ENCODE measurements around the gene CEP68. TPM values are rescaled to one million over a fixed set of nuclear protein-coding genes. Genes with fewer than 3 reads are reported as not detected.

The CEP68 gene
- polyA plus RNA-seq, 2 of the 4 experiments (the other 2 are of a cell fraction): 6.8 to 9.2 TPM

- FAIRE-seq (no peak), ATAC-seq (no peak), DNase-seq (ENCODE audit: low read depth in 1 of 2, low spot score in 1 of 2) (no peak)
- Histone ChIP-seq H3K4me2 (no peak overlapping the region), H3K9me3 (peaks cover 26% of the 10 kb centered on the region; the same call in 2 of the 3 replicates), H3K4me1 (no peaks in the 10 kb centered on the region), H3K4me3 (no peak overlapping the region), H3K27ac (no peak overlapping the region)
- POLR2A ChIA-PET: no interaction called here
- CTCF ChIA-PET: interaction anchor here (0.9 to 11.2 kb wide), 7 partner anchors 10 to 529 kb away, joined by 3 to 246 read pairs (median 5); partner anchors contain the start of gene CEP68
- TF ChIP-seq HDAC2 (IDR thresholded peaks at IDR 0.05) (no peak), KDM5A (IDR thresholded peaks at IDR 0.05) (no peak), TFCP2L1 (CRISPR knock-in tag; IDR thresholded peaks at IDR 0.05) (no peak), RCOR1 (IDR thresholded peaks at IDR 0.05; ENCODE audit: low read depth, low read length) (no peak), HOXB13 (CRISPR knock-in tag; IDR thresholded peaks at IDR 0.05; ENCODE audit: low read depth) (no peak), CBX8 (IDR thresholded peaks at IDR 0.05) (no peak), MYC (IDR thresholded peaks at IDR 0.05; ENCODE audit: borderline replicate concordance, low read length) (no peak), FOSB (CRISPR knock-in tag; IDR thresholded peaks at IDR 0.05) (no peak), ZSCAN20 (CRISPR knock-in tag; IDR thresholded peaks at IDR 0.05) (no peak)
- TF ChIP-seq, protein P1, sequence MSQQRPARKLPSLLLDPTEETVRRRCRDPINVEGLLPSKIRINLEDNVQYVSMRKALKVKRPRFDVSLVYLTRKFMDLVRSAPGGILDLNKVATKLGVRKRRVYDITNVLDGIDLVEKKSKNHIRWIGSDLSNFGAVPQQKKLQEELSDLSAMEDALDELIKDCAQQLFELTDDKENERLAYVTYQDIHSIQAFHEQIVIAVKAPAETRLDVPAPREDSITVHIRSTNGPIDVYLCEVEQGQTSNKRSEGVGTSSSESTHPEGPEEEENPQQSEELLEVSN (IDR thresholded peaks at IDR 0.05; ENCODE audit: borderline replicate concordance, low read depth): no peak
- 78% methylated on average over 7 of the region's 7 CpGs for WGBS (ENCODE audit: missing lambda C conversion rate)
Measured at GRCh38 chr2:65044097-65044735, 12.0 kb upstream of the CEP68 start.

DNA sequence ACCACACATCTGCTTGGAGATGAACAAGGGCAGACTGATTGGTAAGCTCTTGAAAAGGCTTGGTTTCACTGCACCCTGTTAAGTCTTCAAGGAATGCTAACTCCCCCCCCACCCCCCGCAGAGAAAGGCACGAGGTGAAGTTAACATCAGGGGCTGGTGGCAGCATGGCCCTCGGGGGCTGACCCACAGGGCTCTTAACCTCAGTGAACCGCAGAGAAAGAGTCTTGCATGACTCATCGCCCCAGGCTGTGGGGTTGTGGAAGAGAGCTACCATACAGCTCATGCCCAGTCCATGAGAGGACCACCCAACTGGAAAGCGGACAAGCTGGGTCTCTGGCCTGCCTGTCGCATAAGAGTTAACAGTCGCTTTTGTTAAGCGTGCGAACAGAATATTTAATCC is 10.6 kb upstream of the CEP68 start:
- FAIRE-seq: no peak
- ATAC-seq: no peak
- H3K4me2 ChIP-seq: no peak overlapping the region
- POLR2A ChIA-PET: interaction anchor here (1.2 kb wide), 1 partner anchor 10 kb away, joined by 3 read pairs; the partner anchor contains the start of gene CEP68
- H3K4me1 ChIP-seq: no peaks in the 10 kb centered on the region
- no peak overlapping the region for H3K27ac ChIP-seq
- TF ChIP-seq EHMT2 (IDR thresholded peaks at IDR 0.05; ENCODE audit: low read depth): no peak
- TF ChIP-seq FOSL2 (IDR thresholded peaks at IDR 0.05): no peak
- peak; percentile 31; the same call in 1 of the 2 replicates for TF ChIP-seq FOSL2 (CRISPR knock-in tag; IDR thresholded peaks at IDR 0.05)
- no peak for TF ChIP-seq HDAC2 (IDR thresholded peaks at IDR 0.05)
- no peak for TF ChIP-seq ZC3H11A (IDR thresholded peaks at IDR 0.05)
- H3K4me3 ChIP-seq: no peak overlapping the region
- H3K9me3 ChIP-seq: peaks cover 26% of the 10 kb centered on the region; the same call in 2 of the 3 replicates
- no peak for DNase-seq (ENCODE audit: low read depth in 1 of 2, low spot score in 1 of 2)
- CTCF ChIA-PET: interaction anchor here (1.8 to 11.2 kb wide), 2 partner anchors 10 to 127 kb away, joined by 10 to 246 read pairs; partner anchors contain the start of gene CEP68
- WGBS (ENCODE audit: missing lambda C conversion rate): 62% methylated on average over 10 of the region's 10 CpGs

DNA sequence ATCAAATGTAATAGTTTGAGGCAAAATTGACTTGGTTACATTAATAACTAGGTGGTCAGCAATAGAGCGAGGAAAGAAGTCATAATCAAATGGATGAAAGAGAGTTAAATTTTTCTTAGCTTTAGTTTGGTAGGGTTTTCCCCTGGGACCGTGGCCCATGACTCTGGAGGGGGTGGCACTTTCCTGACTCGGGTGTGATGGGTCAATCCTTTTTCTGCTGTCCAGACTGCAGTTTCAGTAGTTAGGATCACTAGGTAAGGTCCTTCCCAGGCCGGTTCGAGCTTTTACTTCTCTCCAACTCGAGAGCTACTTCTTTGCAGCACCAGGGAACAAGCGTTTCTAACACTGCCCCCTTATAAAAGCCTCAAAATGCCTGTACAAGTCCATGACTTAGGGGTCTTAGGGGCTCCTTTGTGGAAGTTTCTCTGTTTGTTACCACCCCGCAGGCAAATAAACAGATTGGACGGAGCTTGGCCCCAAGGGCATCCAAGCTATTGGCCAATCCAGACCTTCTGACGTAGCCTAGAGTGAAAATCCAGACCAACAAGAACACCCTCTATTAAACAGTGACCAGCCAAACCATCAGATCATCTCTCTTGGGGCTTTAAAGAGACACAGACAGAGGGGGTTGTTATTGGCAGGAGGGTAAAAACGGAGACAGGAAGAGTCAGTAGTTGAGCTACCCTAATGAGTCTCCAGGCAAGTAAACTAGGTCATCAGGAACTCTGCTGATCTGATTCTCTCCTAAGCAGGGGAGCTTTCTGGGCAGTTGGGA is 9.4 kb upstream of the CEP68 start:
- TF ChIP-seq RCOR1 (IDR thresholded peaks at IDR 0.05; ENCODE audit: low read depth, low read length): no peak
- TF ChIP-seq HOXA7 (CRISPR knock-in tag; IDR thresholded peaks at IDR 0.05): no peak
- TF ChIP-seq POLR2AphosphoS2 (conservative IDR thresholded peaks at IDR 0.05; ENCODE audit: low read length): no peak
- no peak for FAIRE-seq
- peaks cover 26% of the 10 kb centered on the region; the same call in 2 of the 3 replicates for H3K9me3 ChIP-seq
- H3K27ac ChIP-seq: no peak overlapping the region
- POLR2A ChIA-PET: interaction anchor here (1.2 kb wide), 1 partner anchor 9 kb away, joined by 3 read pairs; the partner anchor contains the start of gene CEP68
- no peak overlapping the region for H3K4me2 ChIP-seq
- WGBS (ENCODE audit: missing lambda C conversion rate): 74% methylated on average over 11 of the region's 11 CpGs
- H3K4me1 ChIP-seq: no peaks in the 10 kb centered on the region
- no peak for DNase-seq (ENCODE audit: low read depth in 1 of 2, low spot score in 1 of 2)
- CTCF ChIA-PET: interaction anchor here (0.8 to 11.2 kb wide), 9 partner anchors 9 to 527 kb away, joined by 3 to 246 read pairs (median 3); partner anchors contain the start of gene CEP68
- no peak overlapping the region for H3K4me3 ChIP-seq
- ATAC-seq: no peak

GRCh38 chr2:65049010-65049639 is 7.1 kb upstream of the CEP68 start:
- DNase-seq (ENCODE audit: low read depth in 1 of 2, low spot score in 1 of 2): no peak
- WGBS (ENCODE audit: missing lambda C conversion rate): 91% methylated on average over 1 of the region's 1 CpG
- H3K27ac ChIP-seq: no peak overlapping the region
- no peaks in the 10 kb centered on the region for H3K4me1 ChIP-seq
- H3K4me2 ChIP-seq: no peak overlapping the region
- ChIA-PET POLR2A (no interaction called here), CTCF (interaction anchor here (1.0 to 11.2 kb wide), 8 partner anchors 8 to 462 kb away, joined by 3 to 246 read pairs (median 4); no protein-coding TSS in a partner anchor)
- H3K9me3 ChIP-seq: peaks cover 16% of the 10 kb centered on the region; the same call in 2 of the 3 replicates
- FAIRE-seq: no peak
- H3K4me3 ChIP-seq: no peak overlapping the region
- no peak for ATAC-seq
- TF ChIP-seq NPAS2 (CRISPR knock-in tag; IDR thresholded peaks at IDR 0.05; ENCODE audit: borderline replicate concordance): no peak
- no peak for TF ChIP-seq POLR2AphosphoS2 (conservative IDR thresholded peaks at IDR 0.05; ENCODE audit: low read length)
- TF ChIP-seq ATOH8 (CRISPR knock-in tag; IDR thresholded peaks at IDR 0.05; ENCODE audit: low read depth): no peak
- TF ChIP-seq ESRRA (IDR thresholded peaks at IDR 0.05; ENCODE audit: borderline replicate concordance, low read length): no peak
- TF ChIP-seq MAFK (IDR thresholded peaks at IDR 0.05; ENCODE audit: partially characterized antibody): no peak
- TF ChIP-seq, protein P2, sequence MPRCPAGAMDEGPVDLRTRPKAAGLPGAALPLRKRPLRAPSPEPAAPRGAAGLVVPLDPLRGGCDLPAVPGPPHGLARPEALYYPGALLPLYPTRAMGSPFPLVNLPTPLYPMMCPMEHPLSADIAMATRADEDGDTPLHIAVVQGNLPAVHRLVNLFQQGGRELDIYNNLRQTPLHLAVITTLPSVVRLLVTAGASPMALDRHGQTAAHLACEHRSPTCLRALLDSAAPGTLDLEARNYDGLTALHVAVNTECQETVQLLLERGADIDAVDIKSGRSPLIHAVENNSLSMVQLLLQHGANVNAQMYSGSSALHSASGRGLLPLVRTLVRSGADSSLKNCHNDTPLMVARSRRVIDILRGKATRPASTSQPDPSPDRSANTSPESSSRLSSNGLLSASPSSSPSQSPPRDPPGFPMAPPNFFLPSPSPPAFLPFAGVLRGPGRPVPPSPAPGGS (IDR thresholded peaks at IDR 0.05): no peak
- no peak for TF ChIP-seq BHLHE40 (IDR thresholded peaks at IDR 0.05; ENCODE audit: low read depth, low read length)
- TF ChIP-seq HOXB5 (CRISPR knock-in tag; IDR thresholded peaks at IDR 0.05): no peak
- TF ChIP-seq, protein P1 (IDR thresholded peaks at IDR 0.05; ENCODE audit: borderline replicate concordance, low read depth): no peak
- TF ChIP-seq NFE2L2 (conservative IDR thresholded peaks at IDR 0.05; ENCODE audit: low read length): no peak
- no peak for TF ChIP-seq EP300 (IDR thresholded peaks at IDR 0.05)
- TF ChIP-seq GATA3 (IDR thresholded peaks at IDR 0.05; ENCODE audit: borderline replicate concordance): no peak

Data from A549 (cell line).